ENCODE data around the gene NR2F6.
A peak's percentile ranks its signal among the peaks of the same experiment; 100 is the strongest.

Gene NR2F6

DNA sequence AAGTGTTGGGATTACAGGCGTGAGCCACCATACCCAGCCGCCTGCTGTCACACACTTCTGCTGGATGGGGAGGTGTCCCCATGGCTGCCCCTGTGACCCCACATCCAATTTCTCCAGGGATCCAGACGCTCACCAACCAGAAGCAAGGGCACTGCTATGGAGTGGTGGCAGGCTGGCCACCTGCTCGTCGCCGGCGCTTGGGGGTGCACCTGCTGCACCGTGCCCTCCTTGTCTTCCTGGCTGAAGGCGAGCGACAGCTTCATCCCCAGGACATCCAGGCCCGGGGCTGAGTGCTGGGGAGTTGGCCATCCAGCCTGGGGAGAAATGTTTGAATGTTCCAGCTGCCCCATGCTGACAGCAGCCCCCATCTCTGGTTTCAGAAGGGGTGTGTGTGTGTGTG, 40.5 kb upstream of the NR2F6 start:
- Histone ChIP-seq H3K4me3 (no peak overlapping the region), H3K27ac (no peak overlapping the region)
- TF ChIP-seq, protein P1, sequence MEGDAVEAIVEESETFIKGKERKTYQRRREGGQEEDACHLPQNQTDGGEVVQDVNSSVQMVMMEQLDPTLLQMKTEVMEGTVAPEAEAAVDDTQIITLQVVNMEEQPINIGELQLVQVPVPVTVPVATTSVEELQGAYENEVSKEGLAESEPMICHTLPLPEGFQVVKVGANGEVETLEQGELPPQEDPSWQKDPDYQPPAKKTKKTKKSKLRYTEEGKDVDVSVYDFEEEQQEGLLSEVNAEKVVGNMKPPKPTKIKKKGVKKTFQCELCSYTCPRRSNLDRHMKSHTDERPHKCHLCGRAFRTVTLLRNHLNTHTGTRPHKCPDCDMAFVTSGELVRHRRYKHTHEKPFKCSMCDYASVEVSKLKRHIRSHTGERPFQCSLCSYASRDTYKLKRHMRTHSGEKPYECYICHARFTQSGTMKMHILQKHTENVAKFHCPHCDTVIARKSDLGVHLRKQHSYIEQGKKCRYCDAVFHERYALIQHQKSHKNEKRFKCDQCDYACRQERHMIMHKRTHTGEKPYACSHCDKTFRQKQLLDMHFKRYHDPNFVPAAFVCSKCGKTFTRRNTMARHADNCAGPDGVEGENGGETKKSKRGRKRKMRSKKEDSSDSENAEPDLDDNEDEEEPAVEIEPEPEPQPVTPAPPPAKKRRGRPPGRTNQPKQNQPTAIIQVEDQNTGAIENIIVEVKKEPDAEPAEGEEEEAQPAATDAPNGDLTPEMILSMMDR (IDR thresholded peaks at IDR 0.05) = no peak
- no peak for DNase-seq (ENCODE audit: low spot score)

DNA sequence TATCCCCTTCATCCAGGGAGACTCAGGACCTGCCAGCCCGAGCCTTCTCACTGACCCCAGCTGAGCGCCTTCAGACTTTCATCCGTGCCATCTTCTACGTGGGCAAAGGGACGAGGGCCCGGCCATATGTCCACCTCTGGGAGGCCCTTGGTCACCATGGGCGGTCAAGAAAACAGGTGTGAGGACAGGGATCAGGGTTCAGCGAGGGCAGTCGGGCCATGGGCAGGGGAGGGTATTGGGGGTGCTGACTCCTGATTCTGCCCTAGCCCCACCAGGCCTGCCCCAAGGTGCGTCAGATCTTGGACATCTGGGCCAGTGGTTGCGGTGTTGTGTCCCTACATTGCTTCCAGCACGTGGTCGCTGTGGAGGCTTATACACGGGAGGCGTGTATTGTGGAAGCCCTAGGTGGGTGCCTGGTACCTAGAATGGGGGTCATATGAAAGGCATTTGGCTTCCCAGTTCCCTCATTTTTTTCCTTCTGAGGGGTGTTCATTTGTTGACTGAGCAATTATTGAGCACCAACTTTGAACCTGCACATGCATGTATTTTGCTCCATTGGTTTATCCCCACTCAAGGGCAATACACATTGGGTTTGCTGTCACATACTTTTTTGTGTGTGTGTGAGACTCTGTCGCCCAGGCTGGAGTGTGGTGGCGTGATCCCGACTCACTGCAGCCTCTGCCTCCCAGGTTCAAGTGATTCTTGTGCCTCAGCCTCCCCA, 39.9 kb upstream of the NR2F6 start:
- H3K27ac ChIP-seq = no peak overlapping the region
- DNase-seq (ENCODE audit: low spot score) = no peak
- TF ChIP-seq, protein P1 (IDR thresholded peaks at IDR 0.05) = no peak
- H3K4me3 ChIP-seq = no peak overlapping the region

DNA sequence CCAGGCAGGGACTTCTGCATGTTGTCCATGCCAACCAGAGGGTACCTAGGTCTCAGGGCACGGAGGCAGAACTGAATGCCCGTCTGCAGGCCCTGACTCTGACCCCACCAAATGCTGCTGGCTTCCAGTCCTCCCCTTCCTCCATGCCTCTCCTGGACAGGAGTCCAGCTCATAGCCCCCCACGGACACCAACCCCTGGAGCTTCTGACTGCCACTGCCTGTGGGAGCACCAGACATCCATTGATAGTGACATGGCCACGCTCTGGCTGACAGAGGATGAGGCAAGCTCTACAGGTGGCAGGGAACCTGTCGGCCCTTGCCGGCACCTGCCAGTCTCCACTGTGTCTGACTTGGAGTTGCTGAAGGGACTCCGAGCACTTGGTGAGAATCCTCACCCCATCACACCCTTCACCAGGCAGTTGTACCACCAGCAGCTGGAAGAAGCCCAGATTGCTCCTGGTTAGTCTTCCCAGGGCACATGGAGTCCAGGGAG, 37.8 kb upstream of the NR2F6 start:
- TF ChIP-seq, protein P1 (IDR thresholded peaks at IDR 0.05) = no peak
- no peak overlapping the region for H3K4me3 ChIP-seq

DNA sequence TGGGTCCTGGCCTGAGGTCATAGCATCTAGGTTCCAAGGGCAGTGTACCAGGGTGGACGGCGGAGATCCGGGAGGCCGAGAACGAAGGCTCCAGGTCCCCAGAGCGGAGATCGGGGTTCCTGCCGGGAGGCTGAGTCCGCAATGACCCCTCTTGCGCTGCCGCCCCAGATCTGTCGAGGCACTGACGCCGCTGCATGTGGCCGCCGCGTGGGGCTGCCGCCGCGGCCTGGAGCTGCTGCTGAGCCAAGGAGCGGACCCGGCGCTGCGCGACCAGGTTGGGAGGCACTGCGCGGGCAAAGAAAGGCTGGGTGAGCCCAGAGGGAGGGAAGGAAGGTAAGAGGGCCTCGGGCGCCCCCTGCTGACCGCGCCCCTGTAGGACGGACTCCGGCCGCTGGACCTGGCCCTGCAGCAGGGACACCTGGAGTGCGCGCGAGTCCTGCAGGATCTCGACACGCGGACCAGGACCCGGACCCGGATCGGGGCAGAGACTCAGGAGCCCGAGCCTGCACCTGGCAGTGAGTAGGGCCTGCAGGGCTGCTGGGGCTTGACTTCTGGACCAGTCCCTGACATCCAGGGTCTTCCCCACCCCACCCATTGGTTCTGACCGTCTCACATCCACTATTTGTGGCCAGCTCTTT, 36.9 kb upstream of the NR2F6 start:
- DNase-seq (ENCODE audit: low spot score) = no peak
- H3K27ac ChIP-seq = no peak overlapping the region
- TF ChIP-seq, protein P1 (IDR thresholded peaks at IDR 0.05) = peak; percentile 92
- peak overlapping the region; percentile 62 for H3K4me3 ChIP-seq

More for the DNA sequence above, 37.8 kb upstream of the NR2F6 start:
- H3K27ac ChIP-seq = no peak overlapping the region
- no peak for DNase-seq (ENCODE audit: low spot score)

DNA sequence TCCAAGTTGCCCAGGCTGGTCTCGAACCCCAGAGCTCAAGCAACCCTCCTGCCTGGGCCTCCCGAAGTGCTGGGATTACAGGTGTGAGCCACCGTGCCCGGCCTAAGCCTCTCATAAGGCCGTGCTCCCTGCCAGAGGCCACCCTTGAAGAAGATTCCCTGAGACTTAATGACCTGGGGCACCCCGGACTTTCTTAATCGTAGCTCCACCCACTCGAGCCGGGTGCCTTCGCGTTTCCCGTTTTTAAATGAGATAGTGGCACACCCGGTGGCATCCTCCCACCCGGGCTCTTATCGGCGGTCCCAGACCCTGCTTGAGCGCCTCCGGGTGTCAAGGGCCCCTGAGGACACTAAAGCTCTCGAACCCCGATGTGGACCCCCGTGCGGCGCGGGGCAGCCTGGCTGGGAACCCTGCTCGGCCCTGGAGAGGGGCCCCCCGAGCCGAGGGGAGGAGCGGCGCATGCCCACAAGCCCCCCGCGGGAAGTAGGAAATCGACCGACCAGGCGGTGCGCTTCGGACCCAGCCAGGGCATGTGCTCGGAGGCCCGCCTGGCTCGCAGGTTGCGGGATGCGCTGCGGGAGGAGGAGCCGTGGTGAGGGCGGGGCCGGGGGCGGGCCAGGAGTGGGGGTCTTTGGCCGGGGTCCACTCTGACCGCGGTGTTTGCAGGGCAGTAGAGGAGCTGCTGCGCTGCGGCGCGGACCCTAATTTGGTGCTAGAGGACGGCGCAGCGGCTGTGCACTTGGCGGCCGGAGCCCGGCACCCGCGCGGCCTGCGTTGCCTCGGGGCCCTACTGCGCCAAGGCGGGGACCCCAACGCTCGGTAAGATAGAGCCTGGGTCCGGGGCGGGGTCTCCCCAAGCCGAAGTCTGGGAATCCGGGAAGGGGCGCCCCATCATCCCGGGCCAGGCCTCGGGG, 35.9 kb upstream of the NR2F6 start, which contains the start of gene ANKLE1:
Gene ANKLE1 (plus strand): TSS at position 511 of the 914 bp plus-strand sequence. CDS start 20 bp downstream, at position 531.
- TF ChIP-seq, protein P1 (IDR thresholded peaks at IDR 0.05) = no peak
- Histone ChIP-seq H3K4me3 (peak within 1 kb of the TSS; percentile 62), H3K27ac (no peak within 1 kb of the TSS)
- no peak for DNase-seq (ENCODE audit: low spot score)

DNA sequence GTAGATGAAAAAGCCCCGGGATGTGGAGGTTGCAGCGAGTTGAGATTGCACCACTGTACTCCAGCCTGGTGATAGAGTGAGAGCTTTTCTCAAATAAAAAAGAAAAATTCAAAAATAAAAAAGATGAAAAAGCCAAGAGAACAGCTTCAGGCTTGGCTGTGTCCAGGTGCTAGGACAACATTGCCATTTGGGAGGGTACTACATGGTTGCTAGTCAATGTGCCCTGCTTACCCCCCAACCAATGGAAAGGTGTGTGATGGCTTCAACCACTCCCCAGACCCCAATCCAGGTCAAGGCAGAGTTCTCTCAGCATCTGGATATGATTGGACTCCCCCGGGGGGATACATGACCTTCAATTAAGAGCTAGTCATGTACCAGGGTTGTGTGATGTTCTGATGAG, 33.7 kb upstream of the NR2F6 start:
- H3K27ac ChIP-seq = no peak overlapping the region
- TF ChIP-seq, protein P1 (IDR thresholded peaks at IDR 0.05) = no peak
- no peak for DNase-seq (ENCODE audit: low spot score)
- H3K4me3 ChIP-seq = no peak overlapping the region

Measured in coronary artery (tissue), 2 donors.